H9 (cell line): ENCODE measurements around the gene CAMSAP2. TPM values are rescaled to one million over a fixed set of nuclear protein-coding genes. Genes with fewer than 3 reads are reported as not detected.

Source experiments
- DNase-seq: peaks from one replicate; pipeline ENCODE4 v3.0.0-alpha.2; 2017
- H2AFZ ChIP-seq: one replicate; pipeline ENCODE4 v1.6.1; 2013; ENCODE audit warnings: mild to moderate bottlenecking, low read length, control low read depth, moderate library complexity
- H2AK5ac ChIP-seq: 2 replicates; pipeline ENCODE4 v1.6.1; 2013; ENCODE audit warnings: low read length, control low read depth, mixed read lengths; ENCODE audit not compliant: insufficient read length
- H2BK120ac ChIP-seq: one replicate; pipeline ENCODE4 v1.6.1; 2013; ENCODE audit warnings: low read depth, mild to moderate bottlenecking, low read length, control low read depth, inconsistent platforms; ENCODE audit not compliant: poor library complexity, severe bottlenecking
- H2BK12ac ChIP-seq: 2 replicates; pipeline ENCODE4 v1.6.1; 2013; ENCODE audit warnings: low read length, control low read depth, mixed read lengths, low read depth; ENCODE audit not compliant: insufficient read length
- H2BK15ac ChIP-seq: 2 replicates; pipeline ENCODE4 v1.6.1; 2013; ENCODE audit warnings: low read depth, low read length, control low read depth
- H2BK20ac ChIP-seq: one replicate; pipeline ENCODE4 v1.6.1; 2013; ENCODE audit warnings: low read depth, mild to moderate bottlenecking, low read length, control low read depth, inconsistent platforms; ENCODE audit not compliant: poor library complexity, severe bottlenecking
- H2BK5ac ChIP-seq: 2 replicates; pipeline ENCODE4 v1.6.1; 2013; ENCODE audit warnings: low read length, control low read depth, mixed read lengths; ENCODE audit not compliant: insufficient read length
- H3K14ac ChIP-seq: 2 replicates; pipeline ENCODE4 v1.6.1; 2013; ENCODE audit warnings: low read length, control low read depth; ENCODE audit not compliant: insufficient read depth
- H3K18ac ChIP-seq: 2 replicates; pipeline ENCODE4 v1.6.1; 2013; ENCODE audit warnings: low read depth, mild to moderate bottlenecking, mixed read lengths, low read length, control low read depth; ENCODE audit not compliant: insufficient read length
- H3K23ac ChIP-seq: 2 replicates; pipeline ENCODE4 v1.6.1; 2013; ENCODE audit warnings: low read length, control low read depth, mixed read lengths, low read depth; ENCODE audit not compliant: insufficient read length
- H3K23me2 ChIP-seq: 2 replicates; pipeline ENCODE4 v1.6.1; 2013; ENCODE audit warnings: low read depth, mild to moderate bottlenecking, mixed read lengths, low read length, control low read depth; ENCODE audit not compliant: insufficient read length, poor library complexity, severe bottlenecking
- H3K27ac ChIP-seq: 2 replicates; pipeline ENCODE4 v1.5.1; 2013; ENCODE audit warnings: low read length, control low read depth, mixed read lengths, low read depth; ENCODE audit not compliant: insufficient read length
- H3K27me3 ChIP-seq: 2 replicates; pipeline ENCODE4 v1.6.1; 2013; ENCODE audit warnings: low read length, control low read depth, inconsistent platforms; ENCODE audit not compliant: insufficient read depth
- H3K4ac ChIP-seq: 2 replicates; pipeline ENCODE4 v1.6.1; 2013; ENCODE audit warnings: low read depth, mild to moderate bottlenecking, control low read depth, inconsistent platforms, low read length, moderate library complexity
- H3K4me1 ChIP-seq: 2 replicates; pipeline ENCODE4 v1.6.1; 2013; ENCODE audit warnings: low read length, control low read depth, inconsistent platforms; ENCODE audit not compliant: insufficient read depth
- H3K4me2 ChIP-seq: 2 replicates; pipeline ENCODE4 v1.6.1; 2013; ENCODE audit warnings: low read length, control low read depth, mixed read lengths; ENCODE audit not compliant: insufficient read length, insufficient read depth
- H3K56ac ChIP-seq: 2 replicates; pipeline ENCODE4 v1.6.1; 2013; ENCODE audit warnings: low read depth, mild to moderate bottlenecking, mixed read lengths, low read length, control low read depth; ENCODE audit not compliant: insufficient read length
- H3K79me1 ChIP-seq: 2 replicates; pipeline ENCODE4 v1.6.1; 2013; ENCODE audit warnings: low read depth, mild to moderate bottlenecking, moderate library complexity, low read length, control low read depth, inconsistent platforms; ENCODE audit not compliant: insufficient read depth, poor library complexity, severe bottlenecking
- H3K79me2 ChIP-seq: 2 replicates; pipeline ENCODE4 v1.6.1; 2013; ENCODE audit warnings: low read length, control low read depth, inconsistent platforms; ENCODE audit not compliant: insufficient read depth
- H3K9ac ChIP-seq: 2 replicates; pipeline ENCODE4 v1.6.1; 2013; ENCODE audit warnings: low read length, control low read depth, mixed read lengths; ENCODE audit not compliant: insufficient read length; ENCODE audit errors: extremely low read depth
- H3K9me3 ChIP-seq: one replicate; pipeline ENCODE4 v1.6.1; 2013; ENCODE audit warnings: low read depth, low read length, inconsistent platforms; ENCODE audit not compliant: control insufficient read depth
- H3T11ph ChIP-seq: one replicate; pipeline ENCODE4 v1.6.1; 2013; ENCODE audit warnings: mild to moderate bottlenecking, low read length, control low read depth, inconsistent platforms
- H4K20me1 ChIP-seq: one replicate; pipeline ENCODE4 v1.6.1; 2013; ENCODE audit not compliant: control insufficient read depth, insufficient read length, insufficient read depth
- H4K5ac ChIP-seq: 2 replicates; pipeline ENCODE4 v1.6.1; 2013; ENCODE audit warnings: low read depth, mild to moderate bottlenecking, mixed read lengths, low read length, control low read depth; ENCODE audit not compliant: insufficient read length
- H4K8ac ChIP-seq: replicated peaks from 2 replicates; pipeline ENCODE4 v1.6.1; 2013; ENCODE audit warnings: low read length, control low read depth, mixed read lengths, low read depth; ENCODE audit not compliant: insufficient read length
- H4K91ac ChIP-seq: 2 replicates; pipeline ENCODE4 v1.6.1; 2013; ENCODE audit warnings: low read depth, mild to moderate bottlenecking, moderate library complexity, mixed read lengths, low read length, control low read depth; ENCODE audit not compliant: insufficient read length
- H3K27ac Mint-ChIP-seq, 3 experiments: 2 replicates in 2 of 3; 3 replicates in 1 of 3; pipeline ENCODE4 v1.8.0; 2020 to 2021; ENCODE audit warnings: mixed read lengths in 3 of 3, mild to moderate bottlenecking in 1 of 3, moderate library complexity in 1 of 3
- H3K27me3 Mint-ChIP-seq: 2 replicates; pipeline ENCODE4 v1.8.0; 2021; ENCODE audit warnings: low read depth, mild to moderate bottlenecking, moderate library complexity, mixed read lengths
- H3K36me3 Mint-ChIP-seq, 3 experiments: 2 replicates in 2 of 3; 3 replicates in 1 of 3; pipeline ENCODE4 v1.8.0; 2020 to 2021; ENCODE audit warnings: low read depth in 3 of 3, mixed read lengths in 3 of 3; ENCODE audit not compliant: insufficient read depth in 1 of 3
- H3K4me1 Mint-ChIP-seq, 2 experiments: 2 replicates each; pipeline ENCODE4 v1.8.0; 2020; ENCODE audit warnings: mixed read lengths in 2 of 2
- H3K4me3 Mint-ChIP-seq, 2 experiments: 2 replicates in 1 of 2; 3 replicates in 1 of 2; pipeline ENCODE4 v1.8.0; 2020 to 2021; ENCODE audit warnings: mild to moderate bottlenecking in 2 of 2, mixed read lengths in 2 of 2, moderate library complexity in 1 of 2
- H3K9me3 Mint-ChIP-seq, 2 experiments: 2 replicates in 1 of 2; 3 replicates in 1 of 2; pipeline ENCODE4 v1.8.0; 2020; ENCODE audit warnings: mild to moderate bottlenecking in 2 of 2, mixed read lengths in 2 of 2, moderate library complexity in 1 of 2
- WGBS: extraction: QIAGEN DNeasy Blood & Tissue Kit; methylation state at CpG from one replicate; pipeline ENCODE4 v1.1.7; 2013; ENCODE audit warnings: missing lambda C conversion rate, low lambda C conversion rate, mixed read lengths; ENCODE audit not compliant: insufficient read length; ENCODE audit errors: extremely low coverage; 5-methylcytosine and 5-hydroxymethylcytosine counted together
- total RNA-seq: library from RNA; stranded (reverse); gene quantifications from 2 replicates; pipeline ENCODE4 v1.2.1, GENCODE V29; 2021
- TF ChIP-seq, protein P1 (sequence below): fragments of 200-600 bp; sonication (generic); conservative IDR thresholded peaks from 3 replicates; pipeline ENCODE4 v1.8.0; 2021; ENCODE audit warnings: antibody characterized with exemption, mild to moderate bottlenecking

CAMSAP2 gene
- total RNA-seq, 1 experiment from 2014 or later, result 33.7 TPM

DNA sequence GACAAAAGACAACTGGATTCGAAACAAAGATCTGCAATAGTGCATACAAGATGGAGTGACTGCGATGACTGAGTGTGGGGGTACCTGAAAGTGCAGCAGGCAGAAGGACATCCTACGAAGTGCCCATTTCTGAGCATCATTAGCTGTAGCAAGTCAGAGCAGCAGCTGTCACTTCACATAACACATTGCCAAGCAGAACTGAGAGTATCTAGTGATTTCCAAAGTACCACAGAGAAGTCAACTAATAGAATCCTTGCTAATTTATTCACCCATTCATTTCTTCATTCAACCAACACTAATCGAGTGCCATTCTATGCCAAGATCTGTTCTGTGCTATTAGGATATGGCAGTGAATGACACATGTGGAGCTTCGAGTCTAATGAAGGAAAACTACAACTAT, 31.6 kb upstream of the CAMSAP2 start:
- Mint-ChIP-seq H3K36me3 (no peaks in the 10 kb centered on the region), H3K4me1 (peaks cover 6 to 9% of the 10 kb centered on the region in 2 experiments; a peak in 3 of 4 replicates), H3K4me3 (no peak overlapping the region), H3K9me3 (no peaks in the 10 kb centered on the region), H3K27me3 (no peaks in the 10 kb centered on the region; the same call in 1 of the 2 replicates), H3K27ac (no peak overlapping the region)
- Histone ChIP-seq H3K23ac (no peak overlapping the region), H2BK20ac (no peak overlapping the region), H3K4me2 (no peak overlapping the region), H2AFZ (no peak overlapping the region), H3K18ac (no peak overlapping the region), H3K79me1 (no peaks in the 10 kb centered on the region), H4K5ac (no peak overlapping the region), H3K4ac (no peak overlapping the region), H3K56ac (peak overlapping the region; percentile 77), H2BK15ac (no peak overlapping the region), H3K9me3 (no peaks in the 10 kb centered on the region), H4K20me1 (no peaks in the 10 kb centered on the region), H2BK120ac (no peak overlapping the region), H3K27me3 (no peaks in the 10 kb centered on the region), H2AK5ac (no peak overlapping the region), H3K23me2 (no peaks in the 10 kb centered on the region), H3K14ac (no peak overlapping the region), H2BK12ac (no peak overlapping the region), H4K91ac (no peak overlapping the region), H4K8ac (no peak overlapping the region), H3T11ph (no peak overlapping the region), H3K9ac (no peak overlapping the region), H3K27ac (no peak overlapping the region), H2BK5ac (no peak overlapping the region), H3K79me2 (no peaks in the 10 kb centered on the region), H3K4me1 (no peaks in the 10 kb centered on the region)
- no CpG with 5 or more reads among the region's 5 CpGs for WGBS
- TF ChIP-seq, protein P1, sequence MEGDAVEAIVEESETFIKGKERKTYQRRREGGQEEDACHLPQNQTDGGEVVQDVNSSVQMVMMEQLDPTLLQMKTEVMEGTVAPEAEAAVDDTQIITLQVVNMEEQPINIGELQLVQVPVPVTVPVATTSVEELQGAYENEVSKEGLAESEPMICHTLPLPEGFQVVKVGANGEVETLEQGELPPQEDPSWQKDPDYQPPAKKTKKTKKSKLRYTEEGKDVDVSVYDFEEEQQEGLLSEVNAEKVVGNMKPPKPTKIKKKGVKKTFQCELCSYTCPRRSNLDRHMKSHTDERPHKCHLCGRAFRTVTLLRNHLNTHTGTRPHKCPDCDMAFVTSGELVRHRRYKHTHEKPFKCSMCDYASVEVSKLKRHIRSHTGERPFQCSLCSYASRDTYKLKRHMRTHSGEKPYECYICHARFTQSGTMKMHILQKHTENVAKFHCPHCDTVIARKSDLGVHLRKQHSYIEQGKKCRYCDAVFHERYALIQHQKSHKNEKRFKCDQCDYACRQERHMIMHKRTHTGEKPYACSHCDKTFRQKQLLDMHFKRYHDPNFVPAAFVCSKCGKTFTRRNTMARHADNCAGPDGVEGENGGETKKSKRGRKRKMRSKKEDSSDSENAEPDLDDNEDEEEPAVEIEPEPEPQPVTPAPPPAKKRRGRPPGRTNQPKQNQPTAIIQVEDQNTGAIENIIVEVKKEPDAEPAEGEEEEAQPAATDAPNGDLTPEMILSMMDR, result no peak
- no peak for DNase-seq
